ENCODE data around the gene OR8K1. TPM values are rescaled to one million over a fixed set of nuclear protein-coding genes. Genes with fewer than 3 reads are reported as not detected.

The OR8K1 gene
- polyA plus RNA-seq, 2 donors = not detected

GRCh38 chr11:56394381-56394780, 48.5 kb downstream of the OR8K1 start:
- Histone ChIP-seq H3K27me3 (ENCODE audit: control insufficient read depth in 1 of 2, insufficient read depth in 2 of 2, low read length in 2 of 2) (no peaks in the 10 kb centered on the region), H3K27ac (ENCODE audit: low read depth in 2 of 2, low read length in 1 of 2) (no peak overlapping the region), H3K4me3 (ENCODE audit: low read depth in 1 of 2, low read length in 2 of 2) (no peak overlapping the region), H3K36me3 (ENCODE audit: control insufficient read depth in 2 of 2, insufficient read depth in 2 of 2, low read length in 1 of 2) (no peaks in the 10 kb centered on the region), H3K9me3 (ENCODE audit: control insufficient read depth in 2 of 2, insufficient read depth in 1 of 2, low read depth in 1 of 2, low read length in 1 of 2) (no peaks in the 10 kb centered on the region), H3K4me1 (ENCODE audit: control insufficient read depth in 2 of 2, insufficient read depth in 2 of 2, low read length in 1 of 2) (no peaks in the 10 kb centered on the region)
- WGBS, 2 donors = 82 to 89% methylated on average over 3 of the region's 3 CpGs

GRCh38 chr11:56396047-56396446, 50.2 kb downstream of the OR8K1 start:
- Histone ChIP-seq H3K4me1 (ENCODE audit: control insufficient read depth in 2 of 2, insufficient read depth in 2 of 2, low read length in 1 of 2) (no peaks in the 10 kb centered on the region), H3K4me3 (ENCODE audit: low read depth in 1 of 2, low read length in 2 of 2) (no peak overlapping the region), H3K27ac (ENCODE audit: low read depth in 2 of 2, low read length in 1 of 2) (no peak overlapping the region), H3K27me3 (ENCODE audit: control insufficient read depth in 1 of 2, insufficient read depth in 2 of 2, low read length in 2 of 2) (no peaks in the 10 kb centered on the region), H3K9me3 (ENCODE audit: control insufficient read depth in 2 of 2, insufficient read depth in 1 of 2, low read depth in 1 of 2, low read length in 1 of 2) (no peaks in the 10 kb centered on the region), H3K36me3 (ENCODE audit: control insufficient read depth in 2 of 2, insufficient read depth in 2 of 2, low read length in 1 of 2) (no peaks in the 10 kb centered on the region)
- WGBS, 2 donors = 55 to 56% methylated on average over 3 of the region's 3 CpGs

Other genes with a start within 250 kb of the OR8K1 start
- gene OR8H2, start 242.4 kb upstream of the OR8K1 start, polyA plus RNA-seq = not detected
- gene OR8H3, start 223.7 kb upstream of the OR8K1 start, polyA plus RNA-seq = not detected
- gene OR8J3, start 205.8 kb upstream of the OR8K1 start, polyA plus RNA-seq = not detected
- gene OR8K5, start 185.7 kb upstream of the OR8K1 start, polyA plus RNA-seq = not detected
- gene OR5J2, start 169.4 kb upstream of the OR8K1 start, polyA plus RNA-seq = not detected
- gene OR5T2, start 111.8 kb upstream of the OR8K1 start, polyA plus RNA-seq = not detected
- gene OR5T3, start 93.8 kb upstream of the OR8K1 start, polyA plus RNA-seq = not detected
- gene OR5T1, start 71.9 kb upstream of the OR8K1 start, polyA plus RNA-seq = not detected
- not detected for gene OR8H1, start 53.8 kb upstream of the OR8K1 start, polyA plus RNA-seq
- gene OR8K3, start 30.9 kb upstream of the OR8K1 start, polyA plus RNA-seq = not detected
- gene OR8J1, start 8.3 kb downstream of the OR8K1 start, polyA plus RNA-seq = not detected
- not detected for gene OR8U1, start 29.6 kb downstream of the OR8K1 start, polyA plus RNA-seq
- not detected for gene OR5AL1, start 66.7 kb downstream of the OR8K1 start, polyA plus RNA-seq
- gene OR5M3, start 127.3 kb downstream of the OR8K1 start, polyA plus RNA-seq = not detected
- gene OR5M8, start 145.3 kb downstream of the OR8K1 start, polyA plus RNA-seq = not detected
- not detected for gene OR5M11, start 197.2 kb downstream of the OR8K1 start, polyA plus RNA-seq
- not detected for gene OR5M10, start 231.7 kb downstream of the OR8K1 start, polyA plus RNA-seq